Kasumi-1 (cell line): ENCODE measurements around the gene GLCCI1.

Experiments
- DNase-seq, 2 experiments: peaks; one replicate each; lab custom pipeline; 2025; lab: John Stamatoyannopoulos, UW

GLCCI1 gene

DNA sequence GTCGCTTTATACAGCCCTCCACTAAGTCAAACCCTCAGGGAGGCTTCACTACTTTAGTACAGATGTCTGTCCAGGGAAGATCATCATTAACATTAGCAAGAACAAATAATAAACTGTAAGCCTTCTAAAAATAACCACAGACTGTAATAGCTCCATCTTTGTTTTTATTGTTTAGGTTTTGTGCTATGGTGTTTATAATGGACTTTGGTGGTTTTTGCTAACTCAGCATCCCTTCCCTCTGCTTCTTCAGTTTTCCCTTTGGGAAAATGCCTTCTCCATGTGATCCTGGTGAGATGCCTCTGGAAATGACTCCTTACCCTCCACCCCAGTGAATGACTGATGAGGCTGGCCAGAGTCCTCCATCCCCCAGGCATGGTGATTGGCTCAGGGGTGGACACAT is 162.1 kb downstream of the GLCCI1 start:
- no peak for DNase-seq

GRCh38 chr7:8131694-8132605 is 163.4 kb downstream of the GLCCI1 start:
- DNase-seq, result no peak

DNA sequence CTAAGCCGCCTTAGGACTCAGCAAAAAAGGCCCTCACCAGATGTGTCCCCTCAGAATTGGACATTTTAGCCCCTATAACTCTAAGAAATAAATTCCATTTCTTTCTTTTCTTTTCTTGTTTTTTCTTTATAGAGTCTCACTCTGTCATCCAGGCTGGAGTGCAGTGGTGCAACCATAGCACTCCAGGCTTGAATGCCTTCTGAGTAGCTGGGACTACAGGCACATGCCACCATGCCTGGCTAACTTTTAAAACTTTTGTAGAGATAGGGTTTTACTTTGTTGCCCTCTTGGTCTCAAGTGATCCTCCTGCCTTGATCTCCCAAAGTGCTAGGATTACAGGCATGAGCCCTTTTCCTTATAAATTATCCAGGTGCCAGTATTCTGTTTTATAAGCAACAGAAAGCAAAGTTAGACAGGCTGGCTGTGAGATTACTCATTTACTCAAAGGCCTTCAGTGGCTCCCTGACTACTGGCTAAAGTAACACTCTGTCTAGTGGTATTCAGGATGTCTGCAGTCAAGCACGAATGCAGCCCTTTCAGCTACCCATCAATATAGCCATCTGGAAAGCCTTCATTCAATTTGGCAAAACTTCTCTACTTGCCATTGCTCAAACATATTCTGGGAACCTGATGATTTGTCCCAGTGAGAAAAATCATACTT is 164.7 kb downstream of the GLCCI1 start:
- no peak for DNase-seq

GRCh38 chr7:8134089-8134733 is 165.6 kb downstream of the GLCCI1 start:
- no peak for DNase-seq

DNA sequence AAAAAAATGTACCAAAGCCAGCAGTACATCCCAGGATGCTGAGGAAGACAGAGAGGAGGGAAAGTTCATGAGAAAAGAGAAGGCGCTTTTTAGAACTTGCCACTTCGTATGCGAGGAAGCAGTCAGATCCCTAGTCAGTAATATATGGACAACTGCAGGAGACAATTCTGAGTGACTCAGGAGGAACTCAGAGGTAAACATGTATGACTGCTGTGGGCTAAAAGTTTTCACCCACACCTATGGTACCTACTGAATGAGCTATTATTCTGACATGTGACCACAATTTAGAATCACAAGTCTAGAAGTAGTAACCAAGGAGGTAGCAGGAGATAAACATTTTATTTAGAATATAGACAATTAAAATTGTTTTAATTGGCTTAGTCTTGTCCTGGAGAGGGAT is 166.8 kb downstream of the GLCCI1 start:
- DNase-seq, result no peak

GRCh38 chr7:8136051-8136730 is 167.6 kb downstream of the GLCCI1 start:
- DNase-seq, result no peak
